ENCODE data around the gene CCND2. TPM values are rescaled to one million over a fixed set of nuclear protein-coding genes. Genes with fewer than 3 reads are reported as not detected.

The CCND2 gene
- total and polyA plus RNA-seq, 2 of the 4 experiments (the other 2 are of a cell fraction): 1.1 to 2.3 TPM

DNA sequence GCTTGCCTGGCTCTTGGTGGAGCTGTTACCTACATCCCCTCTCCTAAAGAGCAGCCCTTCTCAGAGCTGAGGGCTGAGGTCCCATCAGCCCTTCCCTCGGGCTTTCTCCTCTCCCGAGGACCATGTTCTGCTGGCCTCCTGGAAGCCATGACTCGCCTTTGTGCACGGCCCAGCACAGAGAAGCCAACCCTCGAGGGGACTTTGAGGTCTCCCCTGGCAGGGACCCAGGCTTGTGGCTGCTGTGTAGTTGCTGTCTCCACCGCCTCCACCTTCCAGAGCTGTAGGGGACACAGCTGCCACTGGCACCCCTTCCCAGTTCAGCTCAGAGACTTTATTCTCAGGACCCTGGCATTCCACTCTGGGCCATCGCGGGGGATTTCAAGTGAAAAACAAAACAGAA, 22.9 kb upstream of the CCND2 start:
- Histone ChIP-seq H2BK15ac (ENCODE audit: low read depth, low read length) (no peak overlapping the region), H3K9ac (ENCODE audit: low read depth, low read length) (no peak overlapping the region), H3K27me3 (ENCODE audit: control insufficient read depth, insufficient read depth, low read length) (peaks cover 8% of the 10 kb centered on the region; the same call in 1 of the 2 replicates), H2BK5ac (ENCODE audit: low read depth, low read length, poor library complexity, severe bottlenecking) (no peak overlapping the region), H3K4ac (ENCODE audit: low read depth, low read length) (no peak overlapping the region), H4K5ac (ENCODE audit: low read depth, low read length) (no peak overlapping the region), H3K79me1 (ENCODE audit: low read depth in 1 of 2, low read length in 2 of 2) (no peaks in the 10 kb centered on the region), H2BK120ac (ENCODE audit: low read depth, low read length) (no peak overlapping the region), H4K20me1 (ENCODE audit: insufficient read depth, low read length) (no peaks in the 10 kb centered on the region), H3K27ac (ENCODE audit: insufficient read depth, low read length) (no peak overlapping the region), H3K56ac (ENCODE audit: extremely low read depth, insufficient read depth, low read length) (no peak overlapping the region), H3K18ac (ENCODE audit: low read depth, low read length) (no peak overlapping the region), H3K4me2 (ENCODE audit: low read depth, low read length) (no peak overlapping the region), H3K23ac (ENCODE audit: low read depth, low read length) (no peak overlapping the region), H2AK5ac (ENCODE audit: low read depth, low read length) (no peak overlapping the region), H2AFZ (replicated peaks; ENCODE audit: low read length, poor library complexity) (no peak overlapping the region), H4K8ac (ENCODE audit: low read depth in 2 of 2, low read length in 2 of 2) (no peak overlapping the region), H3K9me3 (ENCODE audit: control insufficient read depth, insufficient read depth, low read length) (no peaks in the 10 kb centered on the region), H3K36me3 (ENCODE audit: control insufficient read depth, insufficient read depth, low read length) (no peaks in the 10 kb centered on the region), H4K91ac (ENCODE audit: insufficient read depth, low read depth, low read length) (no peak overlapping the region), H2BK20ac (ENCODE audit: low read depth, low read length) (no peak overlapping the region), H2AK9ac (replicated peaks; ENCODE audit: low read depth, low read length, poor library complexity) (no peak overlapping the region), H3K4me1 (ENCODE audit: control insufficient read depth, insufficient read depth, low read length) (no peaks in the 10 kb centered on the region), H3K14ac (replicated peaks; ENCODE audit: low read depth, low read length) (no peak overlapping the region), H3K4me3 (ENCODE audit: insufficient read depth, low read depth, low read length) (no peak overlapping the region), H3K9me1 (ENCODE audit: insufficient read depth, low read length) (no peaks in the 10 kb centered on the region)
- POLR2A ChIA-PET (ENCODE audit: unreplicated experiment): no interaction called here
- TF ChIP-seq CHD1 (IDR thresholded peaks at IDR 0.05; ENCODE audit: low read depth, low read length) (no peak), MXI1 (IDR thresholded peaks at IDR 0.05; ENCODE audit: borderline replicate concordance, low read depth, low read length) (no peak), BHLHE40 (IDR thresholded peaks at IDR 0.05; ENCODE audit: low read depth, low read length) (no peak), POLR2A (IDR thresholded peaks at IDR 0.05; ENCODE audit: low read depth, low read length) (no peak), RFX5 (IDR thresholded peaks at IDR 0.05; ENCODE audit: low read depth, low read length) (no peak), SMC3 (IDR thresholded peaks at IDR 0.05; ENCODE audit: low read depth, low read length) (no peak), NFE2L2 (IDR thresholded peaks at IDR 0.05; ENCODE audit: low read depth, low read length) (no peak), MAZ (IDR thresholded peaks at IDR 0.05; ENCODE audit: borderline replicate concordance, low read depth, low read length) (no peak), CEBPB (IDR thresholded peaks at IDR 0.05; ENCODE audit: low read depth, low read length) (no peak), MAFK (IDR thresholded peaks at IDR 0.05; ENCODE audit: low read depth, low read length) (no peak), RCOR1 (IDR thresholded peaks at IDR 0.05; ENCODE audit: insufficient replicate concordance, low read length) (no peak), RAD21 (IDR thresholded peaks at IDR 0.05; ENCODE audit: low read length) (no peak), FOS (IDR thresholded peaks at IDR 0.05; ENCODE audit: low read depth, low read length) (no peak)
- TF ChIP-seq, protein P1, sequence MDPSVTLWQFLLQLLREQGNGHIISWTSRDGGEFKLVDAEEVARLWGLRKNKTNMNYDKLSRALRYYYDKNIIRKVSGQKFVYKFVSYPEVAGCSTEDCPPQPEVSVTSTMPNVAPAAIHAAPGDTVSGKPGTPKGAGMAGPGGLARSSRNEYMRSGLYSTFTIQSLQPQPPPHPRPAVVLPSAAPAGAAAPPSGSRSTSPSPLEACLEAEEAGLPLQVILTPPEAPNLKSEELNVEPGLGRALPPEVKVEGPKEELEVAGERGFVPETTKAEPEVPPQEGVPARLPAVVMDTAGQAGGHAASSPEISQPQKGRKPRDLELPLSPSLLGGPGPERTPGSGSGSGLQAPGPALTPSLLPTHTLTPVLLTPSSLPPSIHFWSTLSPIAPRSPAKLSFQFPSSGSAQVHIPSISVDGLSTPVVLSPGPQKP (IDR thresholded peaks at IDR 0.05; ENCODE audit: borderline replicate concordance, low read depth, low read length): no peak
- TF ChIP-seq, protein P2, sequence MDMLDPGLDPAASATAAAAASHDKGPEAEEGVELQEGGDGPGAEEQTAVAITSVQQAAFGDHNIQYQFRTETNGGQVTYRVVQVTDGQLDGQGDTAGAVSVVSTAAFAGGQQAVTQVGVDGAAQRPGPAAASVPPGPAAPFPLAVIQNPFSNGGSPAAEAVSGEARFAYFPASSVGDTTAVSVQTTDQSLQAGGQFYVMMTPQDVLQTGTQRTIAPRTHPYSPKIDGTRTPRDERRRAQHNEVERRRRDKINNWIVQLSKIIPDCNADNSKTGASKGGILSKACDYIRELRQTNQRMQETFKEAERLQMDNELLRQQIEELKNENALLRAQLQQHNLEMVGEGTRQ (IDR thresholded peaks at IDR 0.05; ENCODE audit: low read depth, low read length): no peak
- TF ChIP-seq, protein P3, sequence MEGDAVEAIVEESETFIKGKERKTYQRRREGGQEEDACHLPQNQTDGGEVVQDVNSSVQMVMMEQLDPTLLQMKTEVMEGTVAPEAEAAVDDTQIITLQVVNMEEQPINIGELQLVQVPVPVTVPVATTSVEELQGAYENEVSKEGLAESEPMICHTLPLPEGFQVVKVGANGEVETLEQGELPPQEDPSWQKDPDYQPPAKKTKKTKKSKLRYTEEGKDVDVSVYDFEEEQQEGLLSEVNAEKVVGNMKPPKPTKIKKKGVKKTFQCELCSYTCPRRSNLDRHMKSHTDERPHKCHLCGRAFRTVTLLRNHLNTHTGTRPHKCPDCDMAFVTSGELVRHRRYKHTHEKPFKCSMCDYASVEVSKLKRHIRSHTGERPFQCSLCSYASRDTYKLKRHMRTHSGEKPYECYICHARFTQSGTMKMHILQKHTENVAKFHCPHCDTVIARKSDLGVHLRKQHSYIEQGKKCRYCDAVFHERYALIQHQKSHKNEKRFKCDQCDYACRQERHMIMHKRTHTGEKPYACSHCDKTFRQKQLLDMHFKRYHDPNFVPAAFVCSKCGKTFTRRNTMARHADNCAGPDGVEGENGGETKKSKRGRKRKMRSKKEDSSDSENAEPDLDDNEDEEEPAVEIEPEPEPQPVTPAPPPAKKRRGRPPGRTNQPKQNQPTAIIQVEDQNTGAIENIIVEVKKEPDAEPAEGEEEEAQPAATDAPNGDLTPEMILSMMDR (conservative IDR thresholded peaks at IDR 0.05; ENCODE audit: low read depth, low read length): no peak
- CTCF ChIA-PET: interaction anchor here (0.5 to 0.6 kb wide), 2 partner anchors 9 to 29 kb away, joined by 3 to 5 read pairs; no protein-coding TSS in a partner anchor
- dilution Hi-C loops (cut with HindIII; ENCODE audit: low sequenced_read_pairs, unreplicated experiment) (no loop called here), in situ Hi-C loops (cut with MboI; ENCODE audit: low sequenced_read_pairs) (no loop called here), intact Hi-C loops (cut with micrococcal nuclease) (no loop called here)
- BruUV-seq (replicated peaks): no TSS peak
- 54% methylated on average over 7 of the region's 8 CpGs; no CpG with 5 or more reads in 1 of the 2 experiments for WGBS, 2 experiments (ENCODE audit: extremely low coverage in 2 of 2, insufficient read length in 1 of 2)
- ATAC-seq (ENCODE audit: low read depth): no peak
- no peak for DNase-seq

Measured in IMR-90 (cell line).